Activated CD8-positive, alpha-beta memory T cell treated with anti-CD3 and anti-CD28 coated beads, Interleukin-2, amount 50 U/mL, for 1 hour (primary cell): ENCODE results near the gene PAQR5.
"Not testable (repeated sequence)": the region's sequence is repeated elsewhere in the genome, so short reads cannot be mapped to it uniquely, and the experiment has no call there.

Source experiments
- DNase-seq: peaks from one replicate; pipeline ENCODE4 v3.0.0-alpha.2; 2020; ENCODE audit errors: extremely low read depth

PAQR5 gene

DNA sequence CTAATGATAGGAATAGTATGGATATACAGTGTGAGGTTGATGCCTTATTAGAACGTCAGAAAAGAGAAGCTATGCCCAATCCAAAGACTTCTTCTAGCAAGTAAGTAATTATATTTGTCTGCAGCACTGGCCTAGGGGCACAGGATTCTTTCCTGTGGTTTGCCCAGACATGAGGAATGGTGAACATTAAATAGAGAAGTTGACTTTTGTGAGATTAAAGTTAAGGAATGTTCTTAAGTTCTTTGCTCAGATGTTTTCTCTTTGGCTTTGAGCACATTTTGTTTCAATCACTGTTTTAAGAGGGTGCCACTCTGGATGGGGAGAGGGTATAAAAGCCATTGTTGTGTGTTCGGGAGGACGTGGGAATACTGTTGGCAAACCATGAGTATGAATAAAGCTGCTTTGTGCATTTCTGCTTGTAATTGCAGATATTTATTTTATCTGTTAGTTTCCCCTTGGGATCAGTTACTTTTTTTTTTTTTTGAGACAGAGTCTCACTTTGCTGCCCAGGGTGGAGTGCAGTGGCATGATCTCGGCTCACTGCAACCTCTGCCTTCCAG lies 123.7 kb downstream of the PAQR5 start:
- DNase-seq, result no peak

- no peak for DNase-seq
Measured at GRCh38 chr15:69424001-69424400, 125.3 kb downstream of the PAQR5 start.

DNA sequence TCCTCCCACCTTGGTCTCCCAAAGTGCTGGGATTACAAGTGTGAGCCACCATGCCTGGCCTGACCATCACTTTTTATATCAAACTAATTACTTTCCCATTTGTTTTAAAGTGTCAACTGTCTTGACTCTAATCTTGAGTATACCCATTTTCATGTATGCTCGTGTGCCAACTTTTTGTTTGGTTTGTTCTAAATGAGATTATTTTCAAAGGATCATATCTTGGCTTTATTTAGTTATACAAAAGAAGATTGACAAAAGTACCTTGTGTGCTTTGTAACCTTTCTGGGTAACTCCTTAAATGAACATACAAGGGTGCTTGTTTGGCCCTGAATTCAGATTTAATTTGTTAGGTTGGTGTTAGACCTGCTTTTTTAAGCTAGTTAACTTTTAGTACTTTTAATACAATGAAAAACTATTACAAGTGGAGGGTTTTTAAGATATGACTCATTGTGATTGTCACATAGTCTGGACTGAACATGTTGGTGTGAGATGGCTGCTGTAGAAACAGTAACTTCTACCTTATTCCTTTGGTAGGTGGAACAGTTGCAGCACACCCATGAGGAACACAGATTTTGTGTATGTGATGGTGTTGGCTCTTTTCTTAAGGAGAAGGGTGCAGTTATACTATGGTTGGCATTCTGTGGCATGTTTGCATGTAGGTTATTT lies 126.2 kb downstream of the PAQR5 start:
- DNase-seq, result no peak

DNA sequence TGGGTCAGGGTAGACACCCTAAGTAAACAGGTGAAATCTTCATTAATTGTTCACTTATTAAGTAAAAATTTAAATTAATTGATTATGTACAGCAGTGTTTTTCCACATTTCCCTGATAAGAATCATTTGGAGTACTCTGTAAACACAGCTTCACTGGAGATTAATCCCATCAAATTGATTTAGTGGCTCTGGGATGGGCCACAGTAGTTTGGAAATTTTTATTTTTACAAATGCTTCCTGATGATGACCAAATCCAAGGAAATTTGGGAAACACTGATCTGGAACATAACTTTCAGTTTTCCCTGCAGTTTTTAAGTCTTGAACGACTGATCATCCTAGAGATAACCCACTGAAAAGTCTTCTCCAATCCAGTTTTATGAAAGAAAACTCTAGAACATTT lies 135.1 kb downstream of the PAQR5 start:
- no peak for DNase-seq

DNA sequence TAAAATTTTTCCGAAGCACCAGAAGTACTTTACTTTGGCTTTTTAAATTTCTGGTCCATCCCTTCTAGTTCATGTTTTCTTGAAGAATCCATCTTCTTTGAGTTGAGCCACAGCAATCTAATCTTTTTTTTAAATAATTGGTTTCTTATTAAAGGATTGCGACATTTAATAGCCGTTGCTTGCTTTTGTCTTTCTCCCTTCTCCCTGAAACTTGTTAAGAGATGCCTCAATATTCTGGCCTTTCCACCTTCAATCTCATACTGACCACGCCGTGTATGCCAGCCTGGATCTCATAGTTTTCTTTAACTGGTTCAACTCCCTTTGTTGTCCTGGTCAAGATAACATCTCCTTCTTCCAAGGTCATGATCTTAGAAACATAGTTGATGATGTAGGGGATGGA lies 135.5 kb downstream of the PAQR5 start:
- DNase-seq, result no peak

- no peak for DNase-seq
Measured at GRCh38 chr15:69434679-69435078, 136.0 kb downstream of the PAQR5 start.

GRCh38 chr15:69435985-69436384 lies 137.3 kb downstream of the PAQR5 start:
- DNase-seq, result no peak

GRCh38 chr15:69436951-69437350 lies 138.2 kb downstream of the PAQR5 start:
- no peak for DNase-seq

GRCh38 chr15:69439623-69440022 lies 140.9 kb downstream of the PAQR5 start:
- no peak for DNase-seq

DNA sequence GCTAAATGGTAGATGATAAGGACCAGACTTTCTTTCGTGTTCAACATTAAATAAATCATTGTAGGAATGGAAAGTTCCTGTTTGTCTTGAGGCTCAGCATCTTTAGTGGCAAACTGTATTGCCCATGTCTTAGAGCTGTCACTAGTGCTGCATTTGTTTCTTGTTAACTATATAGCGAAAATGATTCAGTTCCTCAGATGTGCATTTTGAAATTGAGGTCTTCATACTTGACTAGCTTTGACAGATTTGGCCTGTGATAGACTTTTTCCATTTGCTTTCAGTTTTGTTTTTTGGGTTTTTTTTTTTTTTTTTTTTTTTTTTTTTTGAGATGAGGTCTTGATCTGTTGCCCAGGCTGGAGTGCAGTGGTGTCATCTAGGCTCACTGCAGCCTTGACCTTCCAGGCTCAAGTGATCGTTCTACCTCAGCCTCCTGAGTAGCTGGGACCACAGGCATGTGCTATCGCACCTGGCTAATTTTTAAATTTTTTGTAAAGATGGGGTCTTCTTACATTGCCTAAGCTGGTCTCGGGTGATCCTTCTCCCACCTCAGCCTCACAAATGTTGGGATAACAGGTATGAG lies 144.4 kb downstream of the PAQR5 start:
- DNase-seq, result no peak

GRCh38 chr15:69444686-69445085 lies 146.0 kb downstream of the PAQR5 start:
- DNase-seq, result no peak

DNA sequence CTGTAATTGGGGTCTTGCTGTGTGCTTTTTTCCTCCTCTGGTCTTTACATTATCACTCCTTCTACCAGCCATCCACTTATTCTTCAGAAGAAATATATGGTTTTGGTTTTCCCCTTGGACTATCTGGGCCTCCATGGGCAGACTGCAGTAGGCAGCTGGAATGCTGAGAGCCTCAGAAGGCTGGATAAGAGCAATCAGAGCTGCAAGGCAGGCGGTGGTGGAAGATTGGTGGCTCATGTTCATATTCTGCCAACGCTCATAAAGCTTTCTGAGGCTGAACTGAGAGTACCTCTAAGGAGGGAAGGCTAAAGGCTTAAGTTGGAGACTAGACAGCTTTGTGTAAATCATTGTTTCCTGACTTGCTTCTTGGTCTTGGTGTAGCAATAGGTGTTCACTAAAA lies 148.2 kb downstream of the PAQR5 start:
- DNase-seq, result no peak

DNA sequence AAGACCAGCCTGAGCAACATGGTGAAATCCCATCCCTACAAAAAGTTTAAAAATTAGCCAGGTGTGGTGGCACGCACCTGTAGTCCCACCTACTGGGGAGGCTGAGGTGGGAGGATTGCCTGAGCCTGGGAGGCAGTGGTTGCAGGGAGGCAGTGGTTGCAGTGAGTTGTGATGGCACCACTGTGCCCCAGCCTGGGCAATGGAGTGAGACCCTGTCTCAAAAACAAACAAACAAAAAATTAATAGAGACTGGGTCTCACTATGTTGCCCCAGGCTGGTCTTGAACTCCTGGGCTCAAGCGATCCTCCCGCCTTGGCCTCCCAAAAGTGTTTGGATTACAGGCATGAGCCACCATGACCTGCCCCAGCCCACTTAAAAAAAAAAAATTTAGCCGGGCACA lies 151.5 kb downstream of the PAQR5 start:
- not testable (repeated sequence) for DNase-seq

DNA sequence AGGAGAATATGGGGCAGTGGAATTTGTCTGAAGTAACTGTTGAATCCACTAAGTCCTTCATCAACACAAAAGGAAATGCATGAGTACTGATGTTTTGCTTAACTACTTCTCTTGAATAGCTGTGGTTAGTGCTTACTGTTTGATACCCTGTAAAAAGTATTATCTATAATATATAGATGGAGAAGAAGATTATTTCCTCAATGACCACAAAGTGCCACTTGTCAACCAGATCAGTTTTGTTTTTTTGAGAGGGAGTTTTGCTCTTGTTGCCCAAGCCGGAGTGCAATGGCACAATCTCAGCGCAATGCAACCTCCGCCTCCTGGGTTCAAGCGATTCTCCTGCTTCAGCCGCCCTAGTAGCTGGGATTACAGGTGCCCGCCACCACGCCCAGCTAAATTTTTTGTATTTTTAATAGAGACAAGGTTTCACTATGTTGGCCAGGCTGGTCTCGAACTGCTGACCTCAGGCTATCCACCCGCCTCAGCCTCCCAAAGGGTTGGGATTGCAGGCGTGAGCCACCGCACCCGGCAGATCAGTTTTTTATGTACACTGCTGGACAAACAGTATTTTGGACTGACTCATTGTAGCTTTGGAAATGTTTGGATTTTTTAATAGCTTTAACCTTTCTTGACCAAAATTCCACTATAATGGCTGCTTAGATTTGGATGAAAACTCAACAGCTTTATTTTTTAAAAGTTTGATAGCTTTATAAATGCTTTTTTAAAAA lies 152.4 kb downstream of the PAQR5 start:
- no peak for DNase-seq

DNA sequence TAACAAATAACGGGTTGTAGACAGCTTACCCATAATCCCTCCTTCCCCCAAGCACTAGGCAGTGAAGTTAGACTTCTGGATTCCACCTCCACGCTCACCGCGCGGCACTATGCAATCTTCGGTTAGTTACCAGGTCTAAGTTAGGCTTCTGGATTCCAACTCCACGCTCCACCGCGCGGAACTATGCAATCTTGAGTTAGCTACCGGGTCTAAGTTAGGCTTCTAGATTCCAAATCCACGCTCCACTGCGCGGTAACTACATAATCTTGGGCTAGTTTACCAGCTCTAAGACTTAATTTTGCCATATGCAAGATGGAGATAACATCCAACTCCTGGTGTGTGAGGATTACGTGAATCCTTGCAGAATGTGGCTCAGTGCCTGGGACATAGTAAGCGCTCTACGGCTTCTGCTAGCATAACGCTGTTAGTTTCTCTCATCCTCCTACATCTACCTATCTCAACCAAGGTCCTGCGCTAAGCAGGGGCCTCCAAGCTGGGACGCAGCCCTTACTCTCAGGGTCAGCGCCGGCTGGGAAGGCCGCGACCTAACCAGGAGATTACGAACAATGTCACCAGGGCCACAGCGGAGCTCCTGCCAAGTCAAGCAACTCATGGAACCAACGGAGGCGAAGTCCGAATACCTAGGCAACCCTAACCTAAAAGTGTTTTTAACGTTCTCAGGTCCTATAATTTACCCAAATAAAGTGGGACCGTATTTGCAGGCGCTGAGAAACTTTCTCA lies 153.4 kb downstream of the PAQR5 start:
- no peak for DNase-seq

DNA sequence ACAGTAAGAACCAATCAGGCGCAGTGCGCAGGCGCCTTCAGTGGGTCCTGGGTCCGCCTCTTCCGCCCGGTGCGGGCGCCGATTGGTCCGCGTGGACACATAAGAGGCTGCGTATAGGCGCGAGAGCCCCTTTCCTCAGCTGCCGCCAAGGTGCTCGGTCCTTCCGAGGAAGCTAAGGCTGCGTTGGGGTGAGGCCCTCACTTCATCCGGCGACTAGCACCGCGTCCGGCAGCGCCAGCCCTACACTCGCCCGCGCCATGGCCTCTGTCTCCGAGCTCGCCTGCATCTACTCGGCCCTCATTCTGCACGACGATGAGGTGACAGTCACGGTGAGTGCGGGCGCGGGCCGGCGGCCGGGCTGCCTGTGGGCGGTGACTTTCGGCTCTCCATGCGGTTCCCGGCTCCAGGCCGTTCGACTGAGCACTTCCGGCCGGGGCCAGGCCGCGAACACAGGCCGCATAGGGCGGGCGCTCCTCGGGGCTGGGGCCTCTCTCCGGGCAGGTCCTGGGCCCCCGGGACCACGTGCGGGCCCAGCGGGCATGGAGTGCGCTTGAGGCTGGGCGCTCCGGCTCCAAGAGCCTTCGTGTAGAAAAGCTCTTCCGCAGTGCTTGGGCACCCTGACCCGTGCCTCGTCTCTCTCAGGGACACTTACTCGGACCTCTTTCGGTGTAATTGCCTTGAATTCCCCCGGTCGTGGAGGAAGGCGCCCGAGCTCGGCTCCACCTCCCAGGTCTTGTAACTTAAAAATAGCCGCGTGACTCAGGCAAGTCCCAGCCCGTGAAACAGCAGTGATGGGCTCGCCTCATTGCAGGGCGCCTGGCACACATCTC lies 154.2 kb downstream of the PAQR5 start, which contains the start of gene RPLP1:
Gene RPLP1 (plus strand): TSS at position 127 of the 830 bp plus-strand sequence. CDS start 131 bp downstream, at position 258.
- DNase-seq, result peak; percentile 91

DNA sequence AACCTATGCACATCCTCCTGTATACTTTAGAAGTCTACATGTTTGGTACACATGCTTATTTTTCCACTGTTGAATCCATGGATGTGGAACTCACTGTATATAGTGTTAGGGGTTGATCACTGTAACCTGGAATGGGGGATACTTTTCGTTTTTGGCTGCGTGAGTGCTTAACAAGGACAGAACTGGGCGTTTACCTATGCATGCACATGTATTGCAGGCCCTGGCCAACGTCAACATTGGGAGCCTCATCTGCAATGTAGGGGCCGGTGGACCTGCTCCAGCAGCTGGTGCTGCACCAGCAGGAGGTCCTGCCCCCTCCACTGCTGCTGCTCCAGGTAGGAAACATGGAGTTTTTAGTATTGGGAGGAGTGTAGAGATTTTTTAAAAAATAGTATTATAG lies 156.2 kb downstream of the PAQR5 start:
- DNase-seq, result no peak

DNA sequence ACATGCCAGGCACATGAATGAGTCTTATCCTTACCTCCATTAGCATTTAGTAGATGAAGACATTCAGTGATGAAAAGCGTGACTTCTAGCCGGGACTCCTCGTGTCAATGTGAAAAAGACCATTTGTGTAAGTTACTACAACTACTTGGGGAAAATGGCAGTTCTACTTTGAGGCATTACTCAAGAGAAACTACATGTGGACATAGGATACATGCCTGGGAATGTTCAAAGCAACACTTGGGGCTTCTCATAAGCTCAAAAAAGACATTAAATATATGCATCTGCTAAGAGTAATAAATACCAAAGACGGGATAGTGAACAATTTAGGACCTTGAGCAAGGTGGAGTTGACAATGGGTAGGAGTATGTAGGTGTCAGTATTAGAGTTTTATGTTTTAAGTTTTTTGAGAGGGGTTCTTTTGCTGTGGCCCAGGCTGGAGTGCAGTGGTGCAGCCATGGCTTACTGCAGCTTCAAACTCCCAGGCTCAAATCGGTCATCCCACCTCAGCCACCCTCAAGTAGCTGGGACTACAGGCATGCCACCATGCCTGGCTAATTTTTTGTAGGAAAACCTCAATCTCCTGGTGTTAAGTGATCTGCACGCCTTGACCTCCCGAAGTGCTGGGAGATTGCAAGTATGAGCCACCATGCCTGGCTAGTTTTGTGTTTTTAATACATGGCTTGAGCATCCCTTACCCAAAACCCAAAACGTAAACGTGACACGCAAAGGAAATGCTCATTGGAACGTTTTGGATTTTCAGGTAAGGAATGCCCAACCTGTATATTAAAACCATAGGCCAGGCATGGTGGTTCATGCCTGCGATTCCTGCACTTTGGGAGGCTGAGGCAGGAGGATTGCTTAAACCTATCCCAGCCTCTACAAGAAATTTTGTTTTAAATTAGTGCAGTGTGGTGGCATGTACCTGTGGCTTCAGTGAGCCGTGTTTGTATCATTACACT lies 157.8 kb downstream of the PAQR5 start:
- DNase-seq, result no peak
